HepG2 (cell line): ENCODE results near the gene GDF9. TPM values are rescaled to one million over a fixed set of nuclear protein-coding genes. Genes with fewer than 3 reads are reported as not detected.
A peak's percentile ranks its signal among the peaks of the same experiment; 100 is the strongest.

Experiments
- FOXJ3 ChIP-seq: sonication (generic); formaldehyde crosslinking; IDR thresholded peaks from 2 replicates; pipeline ENCODE4 v1.4.0; 2020; ENCODE audit warnings: missing genetic modification reagents, mild to moderate bottlenecking, borderline replicate concordance
- GTF2F1 ChIP-seq: fragments of 150-350 bp; IDR thresholded peaks from 2 replicates; pipeline ENCODE4 v1.6.1; 2014; ENCODE audit warnings: low read length
- KDM4B ChIP-seq: sonication (generic); formaldehyde crosslinking; IDR thresholded peaks from 2 replicates; pipeline ENCODE4 v1.4.0; 2020; ENCODE audit warnings: missing genetic modification reagents
- NAIF1 ChIP-seq: sonication (generic); formaldehyde crosslinking; IDR thresholded peaks from 2 replicates; pipeline ENCODE4 v1.5.0; 2020; ENCODE audit warnings: mild to moderate bottlenecking, missing genetic modification reagents, borderline replicate concordance
- NFKBIZ ChIP-seq: IDR thresholded peaks from 2 replicates; pipeline ENCODE4 v1.6.1; 2018; ENCODE audit warnings: missing genetic modification reagents, missing compliant biosample characterization
- NR2C2 ChIP-seq: sonication (generic); formaldehyde crosslinking; IDR thresholded peaks from 2 replicates; pipeline ENCODE4 v1.4.0; 2020; ENCODE audit warnings: missing genetic modification reagents, mild to moderate bottlenecking, moderate library complexity, borderline replicate concordance
- PTBP1 ChIP-seq: fragments of 200-400 bp; formaldehyde crosslinking; IDR thresholded peaks from 2 replicates; pipeline ENCODE4 v1.6.1; 2018; ENCODE audit warnings: low read length, low read depth; ENCODE audit not compliant: poor library complexity, severe bottlenecking
- SIX1 ChIP-seq: sonication (generic); formaldehyde crosslinking; IDR thresholded peaks from 2 replicates; pipeline ENCODE4 v1.4.0; 2020; ENCODE audit warnings: missing genetic modification reagents, borderline replicate concordance
- TMF1 ChIP-seq: sonication (generic); formaldehyde crosslinking; IDR thresholded peaks from 2 replicates; pipeline ENCODE4 v1.8.1; 2022; ENCODE audit warnings: low read depth, missing genetic modification reagents
- ZFAT ChIP-seq: sonication (generic); formaldehyde crosslinking; conservative IDR thresholded peaks from 2 replicates; pipeline ENCODE4 v1.8.1; 2023; ENCODE audit warnings: missing genetic modification reagents, inconsistent platforms
- ZMYM3 ChIP-seq: sonication (generic); formaldehyde crosslinking; IDR thresholded peaks from 2 replicates; pipeline ENCODE4 v1.5.1; 2020; ENCODE audit warnings: mild to moderate bottlenecking, missing genetic modification reagents
- ZNF12 ChIP-seq: sonication (generic); formaldehyde crosslinking; IDR thresholded peaks from 2 replicates; pipeline ENCODE4 v1.5.0; 2020; ENCODE audit warnings: missing genetic modification reagents
- ZNF251 ChIP-seq: sonication (generic); formaldehyde crosslinking; IDR thresholded peaks from 2 replicates; pipeline ENCODE4 v1.9.0; 2021; ENCODE audit warnings: mild to moderate bottlenecking, missing genetic modification reagents
- ZNF260 ChIP-seq: sonication (generic); formaldehyde crosslinking; IDR thresholded peaks from 2 replicates; pipeline ENCODE4 v1.4.0; 2020; ENCODE audit warnings: missing genetic modification reagents, low read depth, mild to moderate bottlenecking, borderline replicate concordance
- ZNF30 ChIP-seq: sonication (generic); formaldehyde crosslinking; IDR thresholded peaks from 2 replicates; pipeline ENCODE4 v1.5.0; 2020; ENCODE audit warnings: mild to moderate bottlenecking, missing genetic modification reagents
- ZNF496 ChIP-seq: sonication (generic); formaldehyde crosslinking; IDR thresholded peaks from 2 replicates; pipeline ENCODE4 v1.8.1; 2023; ENCODE audit warnings: mild to moderate bottlenecking, moderate library complexity, missing genetic modification reagents; ENCODE audit not compliant: insufficient replicate concordance
- ZNF615 ChIP-seq: sonication (generic); formaldehyde crosslinking; IDR thresholded peaks from 2 replicates; pipeline ENCODE4 v1.5.0; 2020; ENCODE audit warnings: mild to moderate bottlenecking, missing genetic modification reagents, borderline replicate concordance
- ZNF75D ChIP-seq: sonication (generic); formaldehyde crosslinking; IDR thresholded peaks from 2 replicates; pipeline ENCODE4 v1.8.1; 2023; ENCODE audit warnings: missing genetic modification reagents, mild to moderate bottlenecking, borderline replicate concordance
- polyA plus RNA-seq, 8 experiments: library from polyadenylated mRNA; depleted of rRNA in 3 of 8; stranded (reverse) in 7 of 8; unstranded in 1 of 8; fragments of >200 nt; fragmentation: Illumina TruSeq in 4 of 8; extraction: Trizol in 4 of 8; gene quantifications; 2 replicates each; pipeline versions ENCODE4 v1.2.1 to v1.2.3, GENCODE V29; 2011 to 2016; ENCODE audit warnings: low read depth in 4 of 8, missing spikeins in 1 of 8, mixed read lengths in 1 of 8; ENCODE audit not compliant: insufficient read depth in 1 of 8
- total RNA-seq, 5 experiments: library from RNA; depleted of rRNA; stranded (reverse); fragments of >200 nt; fragmentation: Illumina TruSeq; extraction: Trizol; gene quantifications; 2 replicates each; pipeline ENCODE4 v1.2.3, GENCODE V29; 2016; ENCODE audit warnings: low read depth in 1 of 5
- TF ChIP-seq, protein P1 (sequence below): sonication (generic); formaldehyde crosslinking; IDR thresholded peaks from 2 replicates; pipeline ENCODE4 v1.4.0; 2020; ENCODE audit warnings: missing genetic modification reagents
- TF ChIP-seq, protein P2 (sequence below): sonication (generic); formaldehyde crosslinking; IDR thresholded peaks from 2 replicates; pipeline ENCODE4 v1.8.0; 2022; ENCODE audit warnings: missing genetic modification reagents, mild to moderate bottlenecking, inconsistent platforms, borderline replicate concordance
- TF ChIP-seq, protein P3 (sequence below), 2 experiments: sonication (generic) in 1 of 2; formaldehyde crosslinking in 1 of 2; IDR thresholded peaks; 2 replicates each; pipeline versions ENCODE4 v1.4.0 to v1.6.1; 2018 to 2020; ENCODE audit warnings: missing genetic modification reagents in 2 of 2, borderline replicate concordance in 1 of 2, low read depth in 1 of 2, mild to moderate bottlenecking in 1 of 2, missing biosample characterization in 1 of 2
- TF ChIP-seq, protein P4 (sequence below): IDR thresholded peaks from 2 replicates; pipeline ENCODE4 v1.6.1; 2016; ENCODE audit warnings: low read depth, control low read depth

Gene GDF9
- total and polyA plus RNA-seq, 2 of the 13 experiments (the other 11 are each of a cell fraction or from before 2014, with no cell fraction given), result 0.33 to 0.38 TPM

DNA sequence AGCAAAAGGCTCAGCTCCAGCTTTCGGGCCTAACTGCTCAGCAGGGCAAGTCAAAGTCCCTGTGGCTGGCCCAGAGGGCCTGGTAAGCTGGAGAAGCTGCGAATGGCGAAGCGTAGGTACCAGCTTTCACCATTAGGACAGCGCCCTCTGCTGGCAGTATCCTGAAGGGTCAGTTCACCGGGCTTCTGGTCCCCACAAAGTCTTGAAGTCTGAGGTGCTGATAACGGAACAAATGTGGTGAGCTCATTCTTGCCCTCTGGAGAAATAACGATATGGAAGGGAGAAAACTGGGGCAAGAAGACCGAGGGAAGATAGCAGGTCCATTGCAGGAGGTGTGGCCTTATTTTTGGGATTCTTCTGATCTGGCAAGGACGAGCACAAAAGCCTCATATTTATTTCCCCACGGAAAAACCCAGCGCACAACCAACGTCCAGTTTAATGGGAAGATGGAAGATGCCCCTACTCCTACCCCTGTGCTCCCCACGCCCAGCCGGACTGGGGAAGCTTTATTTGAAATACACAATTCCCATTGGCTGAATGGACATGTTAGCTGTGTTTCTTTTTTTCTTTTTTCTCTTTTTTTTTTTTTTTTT, 46.0 kb downstream of the GDF9 start (continued):
- TF ChIP-seq SIX1 (CRISPR knock-in tag) (no peak), ZMYM3 (CRISPR knock-in tag) (no peak), TMF1 (no peak), ZNF251 (no peak), FOXJ3 (no peak), KDM4B (CRISPR knock-in tag) (no peak), ZNF30 (CRISPR knock-in tag) (no peak), GTF2F1 (no peak), NFKBIZ (CRISPR knock-in tag) (no peak), NAIF1 (CRISPR knock-in tag) (no peak), ZFAT (CRISPR knock-in tag) (no peak), NR2C2 (CRISPR knock-in tag) (no peak), ZNF260 (CRISPR knock-in tag) (no peak), ZNF496 (no peak), ZNF615 (CRISPR knock-in tag) (no peak), ZNF12 (CRISPR knock-in tag) (no peak), ZNF75D (CRISPR knock-in tag) (no peak), PTBP1 (no peak)
- TF ChIP-seq, protein P1, sequence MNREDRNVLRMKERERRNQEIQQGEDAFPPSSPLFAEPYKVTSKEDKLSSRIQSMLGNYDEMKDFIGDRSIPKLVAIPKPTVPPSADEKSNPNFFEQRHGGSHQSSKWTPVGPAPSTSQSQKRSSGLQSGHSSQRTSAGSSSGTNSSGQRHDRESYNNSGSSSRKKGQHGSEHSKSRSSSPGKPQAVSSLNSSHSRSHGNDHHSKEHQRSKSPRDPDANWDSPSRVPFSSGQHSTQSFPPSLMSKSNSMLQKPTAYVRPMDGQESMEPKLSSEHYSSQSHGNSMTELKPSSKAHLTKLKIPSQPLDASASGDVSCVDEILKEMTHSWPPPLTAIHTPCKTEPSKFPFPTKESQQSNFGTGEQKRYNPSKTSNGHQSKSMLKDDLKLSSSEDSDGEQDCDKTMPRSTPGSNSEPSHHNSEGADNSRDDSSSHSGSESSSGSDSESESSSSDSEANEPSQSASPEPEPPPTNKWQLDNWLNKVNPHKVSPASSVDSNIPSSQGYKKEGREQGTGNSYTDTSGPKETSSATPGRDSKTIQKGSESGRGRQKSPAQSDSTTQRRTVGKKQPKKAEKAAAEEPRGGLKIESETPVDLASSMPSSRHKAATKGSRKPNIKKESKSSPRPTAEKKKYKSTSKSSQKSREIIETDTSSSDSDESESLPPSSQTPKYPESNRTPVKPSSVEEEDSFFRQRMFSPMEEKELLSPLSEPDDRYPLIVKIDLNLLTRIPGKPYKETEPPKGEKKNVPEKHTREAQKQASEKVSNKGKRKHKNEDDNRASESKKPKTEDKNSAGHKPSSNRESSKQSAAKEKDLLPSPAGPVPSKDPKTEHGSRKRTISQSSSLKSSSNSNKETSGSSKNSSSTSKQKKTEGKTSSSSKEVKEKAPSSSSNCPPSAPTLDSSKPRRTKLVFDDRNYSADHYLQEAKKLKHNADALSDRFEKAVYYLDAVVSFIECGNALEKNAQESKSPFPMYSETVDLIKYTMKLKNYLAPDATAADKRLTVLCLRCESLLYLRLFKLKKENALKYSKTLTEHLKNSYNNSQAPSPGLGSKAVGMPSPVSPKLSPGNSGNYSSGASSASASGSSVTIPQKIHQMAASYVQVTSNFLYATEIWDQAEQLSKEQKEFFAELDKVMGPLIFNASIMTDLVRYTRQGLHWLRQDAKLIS (CRISPR knock-in tag), result no peak
- TF ChIP-seq, protein P2, sequence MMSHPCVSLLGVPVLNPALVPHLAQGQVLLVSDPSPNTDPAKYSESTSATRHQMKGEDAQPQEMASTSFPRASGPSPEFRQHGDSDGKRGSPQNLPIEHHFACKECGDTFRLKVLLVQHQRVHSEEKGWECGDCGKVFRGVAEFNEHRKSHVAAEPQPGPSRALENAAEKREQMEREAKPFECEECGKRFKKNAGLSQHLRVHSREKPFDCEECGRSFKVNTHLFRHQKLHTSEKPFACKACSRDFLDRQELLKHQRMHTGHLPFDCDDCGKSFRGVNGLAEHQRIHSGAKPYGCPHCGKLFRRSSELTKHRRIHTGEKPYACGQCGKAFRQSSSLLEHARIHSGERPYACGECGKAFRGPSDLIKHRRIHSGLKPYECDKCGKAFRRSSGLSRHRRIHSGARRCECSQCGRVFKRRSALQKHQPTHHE (CRISPR knock-in tag), result no peak
- TF ChIP-seq, protein P3, sequence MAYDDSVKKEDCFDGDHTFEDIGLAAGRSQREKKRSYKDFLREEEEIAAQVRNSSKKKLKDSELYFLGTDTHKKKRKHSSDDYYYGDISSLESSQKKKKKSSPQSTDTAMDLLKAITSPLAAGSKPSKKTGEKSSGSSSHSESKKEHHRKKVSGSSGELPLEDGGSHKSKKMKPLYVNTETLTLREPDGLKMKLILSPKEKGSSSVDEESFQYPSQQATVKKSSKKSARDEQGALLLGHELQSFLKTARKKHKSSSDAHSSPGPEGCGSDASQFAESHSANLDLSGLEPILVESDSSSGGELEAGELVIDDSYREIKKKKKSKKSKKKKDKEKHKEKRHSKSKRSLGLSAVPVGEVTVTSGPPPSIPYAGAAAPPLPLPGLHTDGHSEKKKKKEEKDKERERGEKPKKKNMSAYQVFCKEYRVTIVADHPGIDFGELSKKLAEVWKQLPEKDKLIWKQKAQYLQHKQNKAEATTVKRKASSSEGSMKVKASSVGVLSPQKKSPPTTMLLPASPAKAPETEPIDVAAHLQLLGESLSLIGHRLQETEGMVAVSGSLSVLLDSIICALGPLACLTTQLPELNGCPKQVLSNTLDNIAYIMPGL (CRISPR knock-in tag; IDR thresholded peaks at IDR 0.05; ENCODE audit: borderline replicate concordance in 1 of 2, low read depth in 1 of 2), result peak; percentile 69 to 82
- TF ChIP-seq, protein P4, sequence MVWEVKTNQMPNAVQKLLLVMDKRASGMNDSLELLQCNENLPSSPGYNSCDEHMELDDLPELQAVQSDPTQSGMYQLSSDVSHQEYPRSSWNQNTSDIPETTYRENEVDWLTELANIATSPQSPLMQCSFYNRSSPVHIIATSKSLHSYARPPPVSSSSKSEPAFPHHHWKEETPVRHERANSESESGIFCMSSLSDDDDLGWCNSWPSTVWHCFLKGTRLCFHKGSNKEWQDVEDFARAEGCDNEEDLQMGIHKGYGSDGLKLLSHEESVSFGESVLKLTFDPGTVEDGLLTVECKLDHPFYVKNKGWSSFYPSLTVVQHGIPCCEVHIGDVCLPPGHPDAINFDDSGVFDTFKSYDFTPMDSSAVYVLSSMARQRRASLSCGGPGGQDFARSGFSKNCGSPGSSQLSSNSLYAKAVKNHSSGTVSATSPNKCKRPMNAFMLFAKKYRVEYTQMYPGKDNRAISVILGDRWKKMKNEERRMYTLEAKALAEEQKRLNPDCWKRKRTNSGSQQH, result peak; percentile 53; the same call in 1 of the 2 replicates
